Measurements from ENCODE around the gene AVEN. TPM values are rescaled to one million over a fixed set of nuclear protein-coding genes. Genes with fewer than 3 reads are reported as not detected.

Gene AVEN
- total and polyA plus RNA-seq, 2 of the 8 experiments (the other 6 are each of a cell fraction or from before 2014, with no cell fraction given): 5.5 to 17.0 TPM

DNA sequence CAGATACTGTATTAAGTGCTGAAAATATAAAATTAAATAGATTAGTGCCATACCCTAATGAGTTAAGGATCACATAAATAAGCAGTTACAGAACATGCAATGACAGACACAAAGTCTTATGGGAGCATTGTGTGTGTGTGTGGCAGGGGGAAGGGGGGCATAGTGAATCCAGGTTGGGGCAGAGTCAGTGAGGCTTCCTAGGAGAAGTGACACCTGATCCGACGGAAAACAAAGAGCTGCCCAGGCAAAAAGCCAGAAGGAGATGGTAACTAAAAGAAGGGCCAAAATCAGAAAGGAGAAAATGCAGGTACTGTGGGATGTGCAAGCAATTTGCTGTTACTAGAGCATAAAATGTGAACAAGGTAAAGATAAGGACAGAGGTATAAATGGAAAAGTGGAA is 150.8 kb downstream of the AVEN start:
- no peaks in the 10 kb centered on the region for H3K23me2 ChIP-seq (ENCODE audit: low read depth, low read length)
- no peaks in the 10 kb centered on the region for H3K4me1 ChIP-seq (replicated peaks in 1 of 4; ENCODE audit: control insufficient read depth in 3 of 4, insufficient read depth in 4 of 4, low read length in 3 of 4)
- CTCF ChIA-PET (ENCODE audit: partially characterized antibody): interaction anchor here (0.9 kb wide), 2 partner anchors 52 to 351 kb away, joined by 3 to 5 read pairs; no protein-coding TSS in a partner anchor
- no peak overlapping the region for H2AFZ ChIP-seq (ENCODE audit: low read length)
- no peaks in the 10 kb centered on the region for H3K36me3 ChIP-seq (ENCODE audit: control insufficient read depth in 2 of 4, insufficient read depth in 4 of 4, low read length in 3 of 4)
- H4K20me1 ChIP-seq (replicated peaks in 1 of 2; ENCODE audit: control insufficient read depth in 1 of 2, insufficient read depth in 2 of 2, low read length in 2 of 2): no peaks in the 10 kb centered on the region
- no peak overlapping the region for H3K56ac ChIP-seq (replicated peaks; ENCODE audit: insufficient read length, low read depth, low read length)
- no peak overlapping the region for H2BK12ac ChIP-seq (ENCODE audit: low read depth, low read length)
- no peak overlapping the region for H2BK20ac ChIP-seq (ENCODE audit: low read length)
- no peak overlapping the region for H2AK5ac ChIP-seq (ENCODE audit: low read depth, low read length)
- no peaks in the 10 kb centered on the region for H3K79me2 ChIP-seq (ENCODE audit: control insufficient read depth in 1 of 2, insufficient read depth in 2 of 2, low read length in 2 of 2)
- no peak overlapping the region for H2BK5ac ChIP-seq (ENCODE audit: low read depth, low read length)
- H3K27ac ChIP-seq (ENCODE audit: low read depth, low read length): no peak overlapping the region
- TF ChIP-seq POLR2AphosphoS5 (IDR thresholded peaks at IDR 0.05; ENCODE audit: low read depth, low read length) (no peak), KDM1A (IDR thresholded peaks at IDR 0.05; ENCODE audit: borderline replicate concordance, low read length) (no peak), BRCA1 (IDR thresholded peaks at IDR 0.05; ENCODE audit: low read depth, low read length) (no peak), TAF7 (optimal IDR thresholded peaks at IDR 0.05; ENCODE audit: borderline replicate concordance, low read depth, low read length) (no peak), CHD2 (IDR thresholded peaks at IDR 0.05; ENCODE audit: low read length) (no peak), BCL11A (IDR thresholded peaks at IDR 0.05; ENCODE audit: low read depth in 2 of 2, low read length in 2 of 2) (no peak), FOSL1 (IDR thresholded peaks at IDR 0.05; ENCODE audit: insufficient read depth, low read depth, low read length) (no peak), TCF12 (IDR thresholded peaks at IDR 0.05; ENCODE audit: low read depth, low read length) (no peak), SRF (IDR thresholded peaks at IDR 0.05; ENCODE audit: low read depth, low read length) (no peak), SIN3A (conservative IDR thresholded peaks at IDR 0.05 in 1 of 2, IDR thresholded peaks at IDR 0.05 in 1 of 2; ENCODE audit: low read depth in 1 of 2, low read length in 2 of 2) (no peak), SAP30 (IDR thresholded peaks at IDR 0.05; ENCODE audit: insufficient read depth, insufficient replicate concordance, low read length) (no peak)
- H3K18ac ChIP-seq (ENCODE audit: extremely low read depth, low read length): no peak overlapping the region
- H3K14ac ChIP-seq (ENCODE audit: insufficient read length): no peak overlapping the region
- H3K27me3 ChIP-seq (replicated peaks in 1 of 4; ENCODE audit: control insufficient read depth in 3 of 4, extremely low read depth in 1 of 4, insufficient read depth in 3 of 4, low read length in 3 of 4): no peaks in the 10 kb centered on the region
- no peak overlapping the region for H4K91ac ChIP-seq (replicated peaks; ENCODE audit: insufficient read length, low read length)
- H3K79me1 ChIP-seq (ENCODE audit: low read depth, low read length): no peaks in the 10 kb centered on the region
- 33% methylated on average over 2 of the region's 2 CpGs; no CpG with 5 or more reads in 1 of the 2 experiments for WGBS, 2 experiments (ENCODE audit: extremely low coverage in 1 of 2, insufficient coverage in 1 of 2, insufficient read length in 1 of 2, insufficient replicate concordance in 2 of 2, low coverage in 1 of 2, low lambda C conversion rate in 2 of 2, missing lambda C conversion rate in 1 of 2)
- no peak overlapping the region for H4K8ac ChIP-seq (ENCODE audit: extremely low read depth, insufficient read depth, low read length)
- H3K4me3 ChIP-seq (ENCODE audit: extremely low read depth in 1 of 4, insufficient read depth in 2 of 4, low read depth in 3 of 4, low read length in 4 of 4): no peak overlapping the region
- H3K4me2 ChIP-seq (ENCODE audit: insufficient read depth in 1 of 2, low read depth in 2 of 2, low read length in 2 of 2): no peak overlapping the region
- no peak overlapping the region for H3K4ac ChIP-seq (replicated peaks; ENCODE audit: insufficient read length, low read depth, low read length)
- DNase-seq (ENCODE audit: low read depth in 1 of 2, low spot score in 2 of 2) (no peak), FAIRE-seq (no peak)
- no peaks in the 10 kb centered on the region for H3K9me3 ChIP-seq (ENCODE audit: insufficient read depth in 2 of 2, low read depth in 1 of 2, low read length in 1 of 2)
- no peak overlapping the region for H4K5ac ChIP-seq (ENCODE audit: insufficient read length, low read depth, low read length)
- no peak overlapping the region for H3K9ac ChIP-seq (replicated peaks in 1 of 4; ENCODE audit: extremely low read depth in 1 of 4, low read depth in 3 of 4, low read length in 3 of 4)
- no peak overlapping the region for H2BK120ac ChIP-seq (replicated peaks; ENCODE audit: low read depth, low read length)
- H3K23ac ChIP-seq (ENCODE audit: insufficient read length): no peak overlapping the region
- POLR2A ChIA-PET (ENCODE audit: partially characterized antibody): no interaction called here
- H2BK15ac ChIP-seq (ENCODE audit: low read length): no peak overlapping the region

Measured in H1 (cell line).